Adrenal gland (tissue), 5 donors: Measurements from ENCODE around the gene F8A3.
"Not testable (repeated sequence)": the region's sequence is repeated elsewhere in the genome, so short reads cannot be mapped to it uniquely, and the experiment has no call there.

ENCODE experiments used
- CTCF ChIP-seq, 6 experiments: fragments of 450-650 bp in 4 of 6; fragments of 200-600 bp in 2 of 6; sonication (generic) in 1 of 6; IDR thresholded peaks; 1 replicate in 5 of 6; 2 replicates in 1 of 6; pipeline versions ENCODE4 v1.5.1 to v1.8.0; 2016 to 2021; ENCODE audit warnings: antibody characterized with exemption in 6 of 6, mild to moderate bottlenecking in 2 of 6, moderate library complexity in 1 of 6
- POLR2A ChIP-seq, 2 donors: fragments of 450-650 bp; IDR thresholded peaks; one replicate each; pipeline ENCODE4 v1.6.1; 2017; ENCODE audit warnings: antibody characterized with exemption in 2 of 2, mild to moderate bottlenecking in 2 of 2, moderate library complexity in 1 of 2
- donor health status: DM: no; HTN: no; CAD: no.

GRCh38 chrX:155491421-155491820 lies 33.0 kb upstream of the F8A3 start:
- TF ChIP-seq CTCF, POLR2A (IDR thresholded peaks at IDR 0.05): not testable (repeated sequence)
